Esophagus squamous epithelium (tissue), 4 donors: ENCODE results near the gene CAMK4.

Experiments
- CTCF ChIP-seq, 6 experiments: fragments of 450-650 bp in 4 of 6; fragments of 200-600 bp in 2 of 6; sonication (generic) in 2 of 6; IDR thresholded peaks; one replicate each; pipeline ENCODE4 v1.5.1; 2016 to 2019; ENCODE audit warnings: antibody characterized with exemption in 6 of 6, mild to moderate bottlenecking in 4 of 6, moderate library complexity in 4 of 6
- POLR2A ChIP-seq, 4 donors: fragments of 450-650 bp; IDR thresholded peaks; one replicate each; pipeline ENCODE4 v1.6.1; 2017; ENCODE audit warnings: antibody characterized with exemption in 4 of 4, mild to moderate bottlenecking in 4 of 4, moderate library complexity in 3 of 4

GRCh38 chr5:111486926-111487325, 262.7 kb downstream of the CAMK4 start:
- TF ChIP-seq CTCF (IDR thresholded peaks at IDR 0.05), result no peak
- no peak for TF ChIP-seq POLR2A (IDR thresholded peaks at IDR 0.05)
